Thoracic aorta (tissue), 2 donors: ENCODE data around the gene GAB3. TPM values are rescaled to one million over a fixed set of nuclear protein-coding genes. Genes with fewer than 3 reads are reported as not detected.

Source experiments
- ATAC-seq: fragments of 150-250 bp; one replicate; pipeline ENCODE4 v1.8.0; 2017; ENCODE audit warnings: low read depth; ENCODE audit not compliant: insufficient number of reproducible peaks, low FRiP score
- DNase-seq: peaks from one replicate; pipeline ENCODE4 v3.0.0-alpha.2; 2020; ENCODE audit warnings: low spot score
- H3K27ac ChIP-seq, 2 donors: fragments of 200-600 bp; sonication (generic); 1 replicate in 1 of 2; 2 replicates in 1 of 2; pipeline ENCODE4 v1.5.1; 2016; ENCODE audit warnings: mild to moderate bottlenecking in 2 of 2, moderate library complexity in 2 of 2
- H3K27me3 ChIP-seq: fragments of 200-600 bp; sonication (generic); replicated peaks from 2 replicates; pipeline ENCODE4 v1.6.0; 2016; ENCODE audit warnings: mild to moderate bottlenecking; ENCODE audit not compliant: insufficient read depth
- H3K36me3 ChIP-seq: fragments of 200-600 bp; sonication (generic); one replicate; pipeline ENCODE4 v1.5.1; 2016
- H3K4me1 ChIP-seq, 2 donors: fragments of 200-600 bp; sonication (generic); 1 replicate in 1 of 2; 2 replicates in 1 of 2; pipeline versions ENCODE4 v1.5.1 to v1.6.0; 2016; ENCODE audit warnings: low read depth in 2 of 2, mild to moderate bottlenecking in 1 of 2; ENCODE audit not compliant: control insufficient read depth in 1 of 2
- H3K4me3 ChIP-seq: fragments of 200-600 bp; sonication (generic); 2 replicates; pipeline ENCODE4 v1.5.1; 2016; ENCODE audit warnings: mild to moderate bottlenecking
- H3K9me3 ChIP-seq: fragments of 200-600 bp; sonication (generic); 2 replicates; pipeline ENCODE4 v1.5.1; 2016
- CTCF ChIP-seq: fragments of 200-600 bp; sonication (generic); IDR thresholded peaks from one replicate; pipeline ENCODE4 v1.5.1; 2019; ENCODE audit warnings: antibody characterized with exemption
- total RNA-seq, 2 donors: library from RNA; depleted of rRNA; stranded (reverse); fragments of >200 nt; gene quantifications; one replicate each; pipeline versions ENCODE4 v1.1.0 to v1.2.3, GENCODE V29; 2016

The GAB3 gene
- total RNA-seq, 2 donors from 2014 or later, result 9.2 to 10.9 TPM

- Histone ChIP-seq H3K4me3 (no peak overlapping the region), H3K36me3 (peaks cover 6% of the 10 kb centered on the region), H3K27me3 (no peaks in the 10 kb centered on the region), H3K27ac (no peak overlapping the region), H3K9me3 (no peaks in the 10 kb centered on the region), H3K4me1 (no peaks in the 10 kb centered on the region)
- no peak for DNase-seq
- no peak for TF ChIP-seq CTCF
- no peak for ATAC-seq
These were observed 37.8 kb downstream of the GAB3 start for GRCh38 chrX:154712781-154713740.

- no peak overlapping the region for H3K4me3 ChIP-seq
- no peaks in the 10 kb centered on the region for H3K27me3 ChIP-seq
- no peak overlapping the region for H3K27ac ChIP-seq
- no peaks in the 10 kb centered on the region for H3K4me1 ChIP-seq
- DNase-seq (no peak), ATAC-seq (no peak)
- no peak for TF ChIP-seq CTCF
- H3K36me3 ChIP-seq, result peaks cover 6% of the 10 kb centered on the region
- no peaks in the 10 kb centered on the region for H3K9me3 ChIP-seq
These were observed 39.6 kb downstream of the GAB3 start for GRCh38 chrX:154711264-154711663.

GRCh38 chrX:154710309-154710708 lies 40.6 kb downstream of the GAB3 start:
- no peak for DNase-seq
- peaks cover 6% of the 10 kb centered on the region for H3K36me3 ChIP-seq
- no peaks in the 10 kb centered on the region for H3K4me1 ChIP-seq
- TF ChIP-seq CTCF, result no peak
- no peaks in the 10 kb centered on the region for H3K27me3 ChIP-seq
- ATAC-seq, result no peak
- no peaks in the 10 kb centered on the region for H3K9me3 ChIP-seq
- H3K27ac ChIP-seq, result no peak overlapping the region
- H3K4me3 ChIP-seq, result no peak overlapping the region

GRCh38 chrX:154698630-154699248 lies 52.1 kb downstream of the GAB3 start:
- Histone ChIP-seq H3K4me1 (peaks cover 0 to 7% of the 10 kb centered on the region in 2 donors), H3K27ac (no peak overlapping the region), H3K9me3 (no peaks in the 10 kb centered on the region), H3K27me3 (no peaks in the 10 kb centered on the region), H3K4me3 (no peak overlapping the region), H3K36me3 (peaks cover 5% of the 10 kb centered on the region)
- ATAC-seq (no peak), DNase-seq (no peak)
- TF ChIP-seq CTCF, result no peak

- Histone ChIP-seq H3K27ac (peak overlapping the region in 1 of 2 donors; percentile 12), H3K9me3 (no peaks in the 10 kb centered on the region), H3K4me3 (no peak overlapping the region), H3K27me3 (no peaks in the 10 kb centered on the region), H3K4me1 (peaks cover 0 to 7% of the 10 kb centered on the region in 2 donors), H3K36me3 (peaks cover 5% of the 10 kb centered on the region)
- DNase-seq (no peak), ATAC-seq (no peak)
- TF ChIP-seq CTCF, result no peak
These were observed 54.2 kb downstream of the GAB3 start for GRCh38 chrX:154696676-154697045.
